ENCODE results near the gene PVALEF. TPM values are rescaled to one million over a fixed set of nuclear protein-coding genes. Genes with fewer than 3 reads are reported as not detected.

Gene PVALEF
- total RNA-seq, 4 donors from 2014 or later: not detected

GRCh38 chr17:81130385-81131361 lies 34.6 kb upstream of the PVALEF start:
- intact Hi-C loops (cut with DNase I; ENCODE audit: low total_unique reads): no loop called here
- WGBS, 2 donors: 89 to 92% methylated on average over 38 to 41 of the region's 41 CpGs
- no peak for DNase-seq (ENCODE audit: low spot score in 2 of 2)
- TF ChIP-seq POLR2A (IDR thresholded peaks at IDR 0.05) (no peak), CTCF (IDR thresholded peaks at IDR 0.05) (no peak)
- no peak overlapping the region for H3K4me3 ChIP-seq (ENCODE audit: low read depth, poor library complexity, severe bottlenecking)

- WGBS, 2 donors: 87 to 88% methylated on average over 13 to 14 of the region's 14 CpGs
- intact Hi-C loops (cut with DNase I; ENCODE audit: low total_unique reads): no loop called here
- no peak overlapping the region for H3K4me3 ChIP-seq (ENCODE audit: low read depth, poor library complexity, severe bottlenecking)
- DNase-seq (ENCODE audit: low spot score in 2 of 2): no peak
- no peak for TF ChIP-seq CTCF (IDR thresholded peaks at IDR 0.05)
- no peak for TF ChIP-seq POLR2A (IDR thresholded peaks at IDR 0.05)
Observed at GRCh38 chr17:81131486-81132196, 33.7 kb upstream of the PVALEF start.

- intact Hi-C loops (cut with DNase I; ENCODE audit: low total_unique reads): no loop called here
- 55 to 70% methylated on average over 5 to 10 of the region's 11 CpGs for WGBS, 2 donors
- DNase-seq (ENCODE audit: low spot score in 2 of 2): no peak
- H3K4me3 ChIP-seq (ENCODE audit: low read depth, poor library complexity, severe bottlenecking): no peak overlapping the region
- TF ChIP-seq CTCF (IDR thresholded peaks at IDR 0.05) (no peak), POLR2A (IDR thresholded peaks at IDR 0.05) (no peak)
Observed at GRCh38 chr17:81132197-81132540, 33.1 kb upstream of the PVALEF start.

GRCh38 chr17:81132770-81133723 lies 32.3 kb upstream of the PVALEF start:
- WGBS, 2 donors: 77 to 80% methylated on average over 16 to 21 of the region's 22 CpGs
- no peak for DNase-seq (ENCODE audit: low spot score in 2 of 2)
- intact Hi-C loops (cut with DNase I; ENCODE audit: low total_unique reads): no loop called here
- TF ChIP-seq CTCF (IDR thresholded peaks at IDR 0.05) (no peak), POLR2A (IDR thresholded peaks at IDR 0.05) (no peak)
- no peak overlapping the region for H3K4me3 ChIP-seq (ENCODE audit: low read depth, poor library complexity, severe bottlenecking)

GRCh38 chr17:81134064-81134781 lies 31.1 kb upstream of the PVALEF start:
- intact Hi-C loops (cut with DNase I; ENCODE audit: low total_unique reads): no loop called here

More at GRCh38 chr17:81134064-81134781, 31.1 kb upstream of the PVALEF start:
- H3K4me3 ChIP-seq (ENCODE audit: low read depth, poor library complexity, severe bottlenecking): no peak overlapping the region
- 81 to 96% methylated on average over 14 to 24 of the region's 28 CpGs for WGBS, 2 donors
- TF ChIP-seq CTCF (IDR thresholded peaks at IDR 0.05): no peak
- no peak for TF ChIP-seq POLR2A (IDR thresholded peaks at IDR 0.05)
- DNase-seq (ENCODE audit: low spot score in 2 of 2): no peak
